Endothelial cell of umbilical vein (primary cell): ENCODE data around the gene ARFGAP3.

Experiments used
- EZH2 ChIP-seq: IDR thresholded peaks from 2 replicates; pipeline ENCODE4 v1.6.1; 2012; ENCODE audit warnings: borderline replicate concordance, low read depth, mild to moderate bottlenecking, moderate library complexity, low read length, inconsistent platforms; ENCODE audit not compliant: severe bottlenecking
- FOS ChIP-seq: IDR thresholded peaks from 2 replicates; pipeline ENCODE4 v1.6.1; 2011; ENCODE audit warnings: mild to moderate bottlenecking, low read length, moderate library complexity, borderline replicate concordance; ENCODE audit not compliant: insufficient read depth
- GATA2 ChIP-seq: IDR thresholded peaks from 2 replicates; pipeline ENCODE4 v1.7.0; 2011; ENCODE audit warnings: low read depth, mild to moderate bottlenecking, moderate library complexity, mixed read lengths, low read length; ENCODE audit not compliant: insufficient read length, insufficient read depth
- MYC ChIP-seq: IDR thresholded peaks from one replicate; pipeline ENCODE4 v1.6.1; 2011; ENCODE audit warnings: mild to moderate bottlenecking, low read depth, low read length
- POLR2A ChIP-seq: IDR thresholded peaks from 2 replicates; pipeline ENCODE4 v1.6.1; 2012; ENCODE audit warnings: low read depth, mild to moderate bottlenecking, control low read depth, low read length
- POLR2AphosphoS5 ChIP-seq: IDR thresholded peaks from 2 replicates; pipeline ENCODE4 v1.6.1; 2012; ENCODE audit warnings: low read depth, mild to moderate bottlenecking, control low read depth, low read length, moderate library complexity; ENCODE audit not compliant: insufficient read depth
- TF ChIP-seq, protein P1 (sequence below), 2 donors: IDR thresholded peaks; 1 replicate in 1 of 2; 2 replicates in 1 of 2; pipeline ENCODE4 v1.5.1; 2011; ENCODE audit warnings: low read length in 2 of 2, mild to moderate bottlenecking in 2 of 2, moderate library complexity in 2 of 2, control low read depth in 1 of 2, inconsistent platforms in 1 of 2, low read depth in 1 of 2; ENCODE audit not compliant: insufficient read depth in 1 of 2; ENCODE audit errors: extremely low read depth in 1 of 2
- TF ChIP-seq, protein P2 (sequence below): IDR thresholded peaks from 2 replicates; pipeline ENCODE4 v1.6.1; 2011; ENCODE audit not compliant: insufficient read depth, insufficient read length

DNA sequence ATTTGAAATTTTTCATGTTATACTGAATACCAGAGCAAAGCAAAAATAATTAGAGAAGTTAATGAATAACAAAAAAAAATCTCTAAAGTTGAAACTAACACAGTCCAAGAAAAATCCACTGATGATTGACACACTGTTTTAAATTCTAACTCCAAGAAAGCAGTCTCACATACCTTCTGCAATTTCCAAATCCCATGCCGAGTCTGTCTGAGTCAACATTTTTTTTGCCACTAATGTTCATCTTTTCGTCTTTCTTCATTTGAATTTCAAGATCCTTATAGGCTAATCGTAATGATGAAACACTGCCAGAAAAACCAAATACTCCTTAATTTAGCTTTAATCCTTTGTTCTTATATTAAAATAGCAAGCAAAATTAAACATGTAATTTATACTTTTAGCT lies 39.5 kb downstream of the ARFGAP3 start:
- no peak for TF ChIP-seq POLR2A
- no peak for TF ChIP-seq POLR2AphosphoS5
- TF ChIP-seq, protein P1, sequence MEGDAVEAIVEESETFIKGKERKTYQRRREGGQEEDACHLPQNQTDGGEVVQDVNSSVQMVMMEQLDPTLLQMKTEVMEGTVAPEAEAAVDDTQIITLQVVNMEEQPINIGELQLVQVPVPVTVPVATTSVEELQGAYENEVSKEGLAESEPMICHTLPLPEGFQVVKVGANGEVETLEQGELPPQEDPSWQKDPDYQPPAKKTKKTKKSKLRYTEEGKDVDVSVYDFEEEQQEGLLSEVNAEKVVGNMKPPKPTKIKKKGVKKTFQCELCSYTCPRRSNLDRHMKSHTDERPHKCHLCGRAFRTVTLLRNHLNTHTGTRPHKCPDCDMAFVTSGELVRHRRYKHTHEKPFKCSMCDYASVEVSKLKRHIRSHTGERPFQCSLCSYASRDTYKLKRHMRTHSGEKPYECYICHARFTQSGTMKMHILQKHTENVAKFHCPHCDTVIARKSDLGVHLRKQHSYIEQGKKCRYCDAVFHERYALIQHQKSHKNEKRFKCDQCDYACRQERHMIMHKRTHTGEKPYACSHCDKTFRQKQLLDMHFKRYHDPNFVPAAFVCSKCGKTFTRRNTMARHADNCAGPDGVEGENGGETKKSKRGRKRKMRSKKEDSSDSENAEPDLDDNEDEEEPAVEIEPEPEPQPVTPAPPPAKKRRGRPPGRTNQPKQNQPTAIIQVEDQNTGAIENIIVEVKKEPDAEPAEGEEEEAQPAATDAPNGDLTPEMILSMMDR (IDR thresholded peaks at IDR 0.05; ENCODE audit: extremely low read depth in 1 of 2, insufficient read depth in 1 of 2, low read depth in 1 of 2, low read length in 2 of 2): no peak
- no peak for TF ChIP-seq MYC
- TF ChIP-seq FOS: no peak
- TF ChIP-seq EZH2: no peak
- TF ChIP-seq, protein P2, sequence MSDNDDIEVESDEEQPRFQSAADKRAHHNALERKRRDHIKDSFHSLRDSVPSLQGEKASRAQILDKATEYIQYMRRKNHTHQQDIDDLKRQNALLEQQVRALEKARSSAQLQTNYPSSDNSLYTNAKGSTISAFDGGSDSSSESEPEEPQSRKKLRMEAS: no peak
- TF ChIP-seq GATA2: no peak
